ENCODE results near the gene MYOD1. TPM values are rescaled to one million over a fixed set of nuclear protein-coding genes. Genes with fewer than 3 reads are reported as not detected.

MYOD1 gene
- polyA plus RNA-seq, 1 experiment: not detected

GRCh38 chr11:17734986-17735817, 15.8 kb downstream of the MYOD1 start:
- DNase-seq (ENCODE audit: low read depth): no peak
- no peaks in the 10 kb centered on the region for H3K36me3 ChIP-seq (ENCODE audit: control insufficient read depth, insufficient read depth, low read length)
- ChIA-PET CTCF (interaction anchor here (1.2 to 21.3 kb wide), 3 partner anchors 13 to 244 kb away, joined by 3 to 533 read pairs (median 3); no protein-coding TSS in a partner anchor), POLR2A (no interaction called here)
- peaks cover 35% of the 10 kb centered on the region for H3K27me3 ChIP-seq (ENCODE audit: control insufficient read depth, insufficient read depth, low read length)
- H3K4me3 ChIP-seq (ENCODE audit: low read depth, low read length): peak overlapping the region; percentile 22
- TF ChIP-seq CTCF (IDR thresholded peaks at IDR 0.05; ENCODE audit: insufficient read depth, low read depth, low read length): no peak

- POLR2A ChIA-PET: no interaction called here
- TF ChIP-seq CTCF (IDR thresholded peaks at IDR 0.05; ENCODE audit: insufficient read depth, low read depth, low read length): no peak
- DNase-seq (ENCODE audit: low read depth): no peak
- Histone ChIP-seq H3K4me3 (ENCODE audit: low read depth, low read length) (no peak overlapping the region), H3K36me3 (ENCODE audit: control insufficient read depth, insufficient read depth, low read length) (no peaks in the 10 kb centered on the region), H3K27me3 (ENCODE audit: control insufficient read depth, insufficient read depth, low read length) (peaks cover 35% of the 10 kb centered on the region)
- CTCF ChIA-PET: interaction anchor here (1.2 to 21.3 kb wide), 2 partner anchors 14 to 244 kb away, joined by 3 to 533 read pairs; no protein-coding TSS in a partner anchor
Observed at GRCh38 chr11:17735818-17736578, 16.6 kb downstream of the MYOD1 start.

GRCh38 chr11:17736579-17736893, 17.2 kb downstream of the MYOD1 start:
- Histone ChIP-seq H3K36me3 (ENCODE audit: control insufficient read depth, insufficient read depth, low read length) (no peaks in the 10 kb centered on the region), H3K27me3 (ENCODE audit: control insufficient read depth, insufficient read depth, low read length) (peaks cover 34% of the 10 kb centered on the region), H3K4me3 (ENCODE audit: low read depth, low read length) (no peak overlapping the region)
- ChIA-PET CTCF (interaction anchor here (21.3 kb wide), 1 partner anchor 243 kb away, joined by 533 read pairs; no protein-coding TSS in a partner anchor), POLR2A (no interaction called here)
- no peak for TF ChIP-seq CTCF (IDR thresholded peaks at IDR 0.05; ENCODE audit: insufficient read depth, low read depth, low read length)
- DNase-seq (ENCODE audit: low read depth): no peak

- H3K4me3 ChIP-seq (ENCODE audit: low read depth, low read length): no peak overlapping the region
- DNase-seq (ENCODE audit: low read depth): no peak
Observed at GRCh38 chr11:17736930-17737817, 17.8 kb downstream of the MYOD1 start.

More at GRCh38 chr11:17736930-17737817, 17.8 kb downstream of the MYOD1 start:
- no peak for TF ChIP-seq CTCF (IDR thresholded peaks at IDR 0.05; ENCODE audit: insufficient read depth, low read depth, low read length)
- Histone ChIP-seq H3K36me3 (ENCODE audit: control insufficient read depth, insufficient read depth, low read length) (no peaks in the 10 kb centered on the region), H3K27me3 (ENCODE audit: control insufficient read depth, insufficient read depth, low read length) (peaks cover 32% of the 10 kb centered on the region)
- ChIA-PET POLR2A (no interaction called here), CTCF (interaction anchor here (21.3 kb wide), 1 partner anchor 242 kb away, joined by 533 read pairs; no protein-coding TSS in a partner anchor)
